SK-N-SH (cell line): Measurements from ENCODE around the gene PXK. TPM values are rescaled to one million over a fixed set of nuclear protein-coding genes. Genes with fewer than 3 reads are reported as not detected.

Experiments used
- CTCF ChIA-PET: fragments of 300-600, 350-600 bp; formaldehyde crosslinking; extraction: SDS; loops from one replicate; lab custom pipeline; 2021; lab: Yijun Ruan, JAX
- POLR2A ChIA-PET: fragments of 350-600 bp; sonication (Branson Sonifier 250); formaldehyde crosslinking; extraction: SDS; loops from one replicate; lab custom pipeline; 2020; ENCODE audit warnings: antibody characterized with exemption, inconsistent platforms; lab: Yijun Ruan, JAX
- DNase-seq: peaks from one replicate; pipeline ENCODE4 v3.0.0; 2012
- H2AFZ ChIP-seq: fragments of 200-600 bp; sonication (generic); 2 replicates; pipeline ENCODE4 v1.8.1; 2016; ENCODE audit warnings: antibody characterized with exemption, mild to moderate bottlenecking, low read depth
- H3F3A ChIP-seq: fragments of 200-600 bp; sonication (generic); replicated peaks from 2 replicates; pipeline ENCODE3; 2016; ENCODE audit warnings: antibody characterized with exemption, mild to moderate bottlenecking; ENCODE audit not compliant: insufficient read depth
- H3K27ac ChIP-seq, 2 experiments: fragments of 200-500 bp in 1 of 2; fragments of 200-600 bp in 1 of 2; sonication (Bioruptor generic) in 1 of 2; sonication (generic), shearing (Covaris generic) in 1 of 2; 2 replicates each; pipeline versions ENCODE4 v1.5.1 to v1.6.1; 2014 to 2016; ENCODE audit warnings: low read depth in 2 of 2, inconsistent platforms in 1 of 2, low read length in 1 of 2, mild to moderate bottlenecking in 1 of 2, mixed read lengths in 1 of 2
- H3K27me3 ChIP-seq: fragments of 200-600 bp; sonication (generic), shearing (Covaris generic); 2 replicates; pipeline ENCODE4 v1.6.1; 2016; ENCODE audit warnings: mixed run types; ENCODE audit not compliant: insufficient read depth
- H3K36me3 ChIP-seq, 2 experiments: fragments of 200-500 bp in 1 of 2; fragments of 200-600 bp in 1 of 2; sonication (Bioruptor generic) in 1 of 2; sonication (generic) in 1 of 2; replicated peaks in 1 of 2; 2 replicates each; pipeline versions ENCODE3 to v1.5.1; 2014 to 2016; ENCODE audit warnings: low read length in 1 of 2, mild to moderate bottlenecking in 1 of 2; ENCODE audit not compliant: insufficient read depth in 2 of 2, control insufficient read depth in 1 of 2
- H3K4me1 ChIP-seq, 2 experiments: fragments of 200-500 bp in 1 of 2; fragments of 200-600 bp in 1 of 2; sonication (Bioruptor generic) in 1 of 2; sonication (generic), shearing (Covaris generic) in 1 of 2; 2 replicates each; pipeline versions ENCODE4 v1.5.1 to v1.6.1; 2014 to 2016; ENCODE audit warnings: low read depth in 1 of 2, low read length in 1 of 2, mixed run types in 1 of 2; ENCODE audit not compliant: insufficient read depth in 2 of 2, control insufficient read depth in 1 of 2
- H3K4me2 ChIP-seq: fragments of 200-600 bp; sonication (generic), shearing (Covaris generic); 2 replicates; pipeline ENCODE4 v1.6.1; 2017; ENCODE audit warnings: mixed run types
- H3K4me3 ChIP-seq, 2 experiments: fragments of 200-500 bp in 1 of 2; fragments of 200-600 bp in 1 of 2; sonication (Bioruptor generic) in 1 of 2; sonication (generic), shearing (Covaris generic) in 1 of 2; 2 replicates each; pipeline versions ENCODE4 v1.5.1 to v1.8.1; 2014 to 2016; ENCODE audit warnings: low read depth in 2 of 2, inconsistent platforms in 1 of 2, low read length in 1 of 2, mild to moderate bottlenecking in 1 of 2, mixed read lengths in 1 of 2, moderate library complexity in 1 of 2
- H3K79me2 ChIP-seq: fragments of 200-600 bp; sonication (generic); 2 replicates; pipeline ENCODE4 v1.8.1; 2017; ENCODE audit warnings: mild to moderate bottlenecking; ENCODE audit not compliant: insufficient read depth
- H3K9ac ChIP-seq: fragments of 200-600 bp; sonication (generic); 2 replicates; pipeline ENCODE4 v1.6.1; 2017; ENCODE audit warnings: mixed run types
- H3K9me2 ChIP-seq: fragments of 200-600 bp; sonication (generic); 2 replicates; pipeline ENCODE4 v1.6.1; 2017; ENCODE audit warnings: mixed run types
- H3K9me3 ChIP-seq: fragments of 200-600 bp; sonication (generic); 2 replicates; pipeline ENCODE4 v1.6.1; 2017; ENCODE audit warnings: mixed run types, mild to moderate bottlenecking, moderate library complexity
- H4K20me1 ChIP-seq: fragments of 200-600 bp; sonication (generic); 2 replicates; pipeline ENCODE4 v1.6.1; 2017; ENCODE audit warnings: mild to moderate bottlenecking, mixed run types; ENCODE audit not compliant: insufficient read depth
- CHD2 ChIP-seq: fragments of 150-350 bp; IDR thresholded peaks from 2 replicates; pipeline ENCODE4 v1.6.1; 2018; ENCODE audit warnings: low read length; ENCODE audit not compliant: partially characterized antibody
- FOXJ3 ChIP-seq: sonication (generic); formaldehyde crosslinking; IDR thresholded peaks from 2 replicates; pipeline ENCODE4 v1.5.1; 2020; ENCODE audit warnings: mild to moderate bottlenecking, missing genetic modification reagents
- GABPA ChIP-seq: IDR thresholded peaks from 2 replicates; pipeline ENCODE4 v1.4.0; 2012; ENCODE audit warnings: low read depth, mild to moderate bottlenecking
- IRF3 ChIP-seq: fragments of 150-350 bp; IDR thresholded peaks from 2 replicates; pipeline ENCODE4 v1.6.1; 2016; ENCODE audit warnings: mild to moderate bottlenecking, low read depth, low read length
- MXI1 ChIP-seq: IDR thresholded peaks from 2 replicates; pipeline ENCODE4 v1.6.1; 2012; ENCODE audit warnings: mild to moderate bottlenecking, low read depth, low read length, improper control_type of control experiment
- TCF12 ChIP-seq: IDR thresholded peaks from 2 replicates; pipeline ENCODE4 v1.4.0; 2012
- USF1 ChIP-seq: IDR thresholded peaks from 2 replicates; pipeline ENCODE4 v1.4.0; 2012; ENCODE audit warnings: low read depth, borderline replicate concordance
- WGBS: methylation state at CpG from one replicate; pipeline ENCODE4 v1.1.6; 2017; ENCODE audit warnings: low lambda C conversion rate; 5-methylcytosine and 5-hydroxymethylcytosine counted together
- polyA plus RNA-seq, 3 experiments: library from polyadenylated mRNA; depleted of rRNA; stranded (reverse); fragments of >200 nt; gene quantifications; 2 replicates each; pipeline ENCODE4 v1.2.3, GENCODE V29; 2012

The PXK gene
- polyA plus RNA-seq, 1 of the 3 experiments (the other 2 are of a cell fraction): 8.4 TPM

- WGBS: 84% methylated on average over 4 of the region's 4 CpGs
- Histone ChIP-seq H3K9ac (no peak overlapping the region), H4K20me1 (no peaks in the 10 kb centered on the region), H3K4me2 (no peak overlapping the region), H3K27ac (no peak overlapping the region), H3F3A (no peaks in the 10 kb centered on the region), H3K36me3 (no peaks in the 10 kb centered on the region), H3K9me2 (no peaks in the 10 kb centered on the region), H3K4me1 (peaks cover 0 to 2% of the 10 kb centered on the region in 2 experiments; a peak in 1 of 4 replicates), H2AFZ (no peak overlapping the region), H3K79me2 (no peaks in the 10 kb centered on the region), H3K27me3 (no peaks in the 10 kb centered on the region), H3K9me3 (0 out of 2 replicates have a peak, but pooled peaks cover 5% of the 10 kb centered on the region), H3K4me3 (no peak overlapping the region)
- POLR2A ChIA-PET: no interaction called here
- TF ChIP-seq TCF12 (no peak), GABPA (no peak), MXI1 (no peak)
- CTCF ChIA-PET: interaction anchor here (1.1 kb wide), 1 partner anchor 33 kb away, joined by 4 read pairs; the partner anchor contains the start of gene KCTD6
- no peak for DNase-seq
Observed at GRCh38 chr3:58459160-58459559, 126.5 kb downstream of the PXK start.

- CTCF ChIA-PET: no interaction called here
- POLR2A ChIA-PET: no interaction called here
Observed at GRCh38 chr3:58462829-58463180, 130.1 kb downstream of the PXK start.

More at GRCh38 chr3:58462829-58463180, 130.1 kb downstream of the PXK start:
- DNase-seq: no peak
- Histone ChIP-seq H3K9me3 (no peaks in the 10 kb centered on the region), H3K27ac (no peak overlapping the region), H3K36me3 (no peaks in the 10 kb centered on the region), H3K27me3 (no peaks in the 10 kb centered on the region), H2AFZ (no peak overlapping the region), H3K9me2 (no peaks in the 10 kb centered on the region), H3K4me2 (no peak overlapping the region), H3F3A (no peaks in the 10 kb centered on the region), H3K79me2 (no peaks in the 10 kb centered on the region), H4K20me1 (no peaks in the 10 kb centered on the region), H3K9ac (no peak overlapping the region), H3K4me3 (no peak overlapping the region), H3K4me1 (peaks cover 0 to 2% of the 10 kb centered on the region in 2 experiments; a peak in 1 of 4 replicates)
- 73% methylated on average over 4 of the region's 4 CpGs for WGBS
- TF ChIP-seq MXI1 (no peak), USF1 (no peak), IRF3 (no peak), FOXJ3 (CRISPR knock-in tag) (no peak), CHD2 (no peak)
